Measurements from ENCODE around the gene LSAMP. TPM values are rescaled to one million over a fixed set of nuclear protein-coding genes. Genes with fewer than 3 reads are reported as not detected.

Gene LSAMP
- total and polyA plus RNA-seq, 2 of the 4 experiments (the other 2 are of a cell fraction) = 7.9 to 8.0 TPM

- DNase-seq (no peak), ATAC-seq (ENCODE audit: low read depth) (no peak)
- WGBS, 2 experiments (ENCODE audit: extremely low coverage in 2 of 2, insufficient read length in 1 of 2) = no CpG with 5 or more reads among the region's 1 CpG
- Histone ChIP-seq H3K14ac (replicated peaks; ENCODE audit: low read depth, low read length) (no peak overlapping the region), H3K18ac (ENCODE audit: low read depth, low read length) (no peak overlapping the region), H2AK9ac (replicated peaks; ENCODE audit: low read depth, low read length, poor library complexity) (no peak overlapping the region), H3K56ac (ENCODE audit: extremely low read depth, insufficient read depth, low read length) (no peak overlapping the region), H4K5ac (ENCODE audit: low read depth, low read length) (no peak overlapping the region), H3K9ac (ENCODE audit: low read depth, low read length) (no peak overlapping the region), H2AFZ (replicated peaks; ENCODE audit: low read length, poor library complexity) (no peak overlapping the region), H3K27ac (ENCODE audit: insufficient read depth, low read length) (no peak overlapping the region), H3K79me1 (ENCODE audit: low read depth in 1 of 2, low read length in 2 of 2) (no peaks in the 10 kb centered on the region), H3K27me3 (ENCODE audit: control insufficient read depth, insufficient read depth, low read length) (no peaks in the 10 kb centered on the region), H3K9me1 (ENCODE audit: insufficient read depth, low read length) (no peaks in the 10 kb centered on the region), H2BK20ac (ENCODE audit: low read depth, low read length) (no peak overlapping the region), H3K23ac (ENCODE audit: low read depth, low read length) (no peak overlapping the region), H3K4ac (ENCODE audit: low read depth, low read length) (no peak overlapping the region), H3K4me2 (ENCODE audit: low read depth, low read length) (no peak overlapping the region), H3K36me3 (ENCODE audit: control insufficient read depth, insufficient read depth, low read length) (no peaks in the 10 kb centered on the region), H2BK5ac (ENCODE audit: low read depth, low read length, poor library complexity, severe bottlenecking) (no peak overlapping the region), H2AK5ac (ENCODE audit: low read depth, low read length) (no peak overlapping the region), H2BK120ac (ENCODE audit: low read depth, low read length) (no peak overlapping the region), H4K91ac (ENCODE audit: insufficient read depth, low read depth, low read length) (no peak overlapping the region), H4K8ac (ENCODE audit: low read depth in 2 of 2, low read length in 2 of 2) (no peak overlapping the region), H4K20me1 (ENCODE audit: insufficient read depth, low read length) (no peaks in the 10 kb centered on the region), H3K4me1 (ENCODE audit: control insufficient read depth, insufficient read depth, low read length) (no peaks in the 10 kb centered on the region), H3K4me3 (ENCODE audit: insufficient read depth, low read depth, low read length) (no peak overlapping the region), H2BK15ac (ENCODE audit: low read depth, low read length) (no peak overlapping the region), H3K9me3 (ENCODE audit: control insufficient read depth, insufficient read depth, low read length) (no peaks in the 10 kb centered on the region)
- CTCF ChIA-PET = no interaction called here
- intact Hi-C loops (cut with micrococcal nuclease) (no loop called here), dilution Hi-C loops (cut with HindIII; ENCODE audit: low sequenced_read_pairs, unreplicated experiment) (no loop called here), in situ Hi-C loops (cut with MboI; ENCODE audit: low sequenced_read_pairs) (no loop called here)
- BruUV-seq (replicated peaks) = no TSS peak
- TF ChIP-seq CEBPB (IDR thresholded peaks at IDR 0.05; ENCODE audit: low read depth, low read length) (no peak), BHLHE40 (IDR thresholded peaks at IDR 0.05; ENCODE audit: low read depth, low read length) (no peak), MAZ (IDR thresholded peaks at IDR 0.05; ENCODE audit: borderline replicate concordance, low read depth, low read length) (no peak), FOS (IDR thresholded peaks at IDR 0.05; ENCODE audit: low read depth, low read length) (no peak), SMC3 (IDR thresholded peaks at IDR 0.05; ENCODE audit: low read depth, low read length) (no peak), ELK1 (IDR thresholded peaks at IDR 0.05; ENCODE audit: borderline replicate concordance, low read depth, low read length) (no peak), MXI1 (IDR thresholded peaks at IDR 0.05; ENCODE audit: borderline replicate concordance, low read depth, low read length) (no peak), POLR2A (IDR thresholded peaks at IDR 0.05; ENCODE audit: low read depth, low read length) (no peak), CTCF (conservative IDR thresholded peaks at IDR 0.05; ENCODE audit: low read depth, low read length) (no peak), NFE2L2 (IDR thresholded peaks at IDR 0.05; ENCODE audit: low read depth, low read length) (no peak), RCOR1 (IDR thresholded peaks at IDR 0.05; ENCODE audit: insufficient replicate concordance, low read length) (no peak), CHD1 (IDR thresholded peaks at IDR 0.05; ENCODE audit: low read depth, low read length) (no peak), MAFK (IDR thresholded peaks at IDR 0.05; ENCODE audit: low read depth, low read length) (no peak)
- POLR2A ChIA-PET (ENCODE audit: unreplicated experiment) = no interaction called here
Observed at GRCh38 chr3:116020989-116021388, 424.3 kb downstream of the LSAMP start.
